ENCODE measurements around the gene VWCE.
"Not testable (repeated sequence)": the region's sequence is repeated elsewhere in the genome, so short reads cannot be mapped to it uniquely, and the experiment has no call there.

VWCE gene

DNA sequence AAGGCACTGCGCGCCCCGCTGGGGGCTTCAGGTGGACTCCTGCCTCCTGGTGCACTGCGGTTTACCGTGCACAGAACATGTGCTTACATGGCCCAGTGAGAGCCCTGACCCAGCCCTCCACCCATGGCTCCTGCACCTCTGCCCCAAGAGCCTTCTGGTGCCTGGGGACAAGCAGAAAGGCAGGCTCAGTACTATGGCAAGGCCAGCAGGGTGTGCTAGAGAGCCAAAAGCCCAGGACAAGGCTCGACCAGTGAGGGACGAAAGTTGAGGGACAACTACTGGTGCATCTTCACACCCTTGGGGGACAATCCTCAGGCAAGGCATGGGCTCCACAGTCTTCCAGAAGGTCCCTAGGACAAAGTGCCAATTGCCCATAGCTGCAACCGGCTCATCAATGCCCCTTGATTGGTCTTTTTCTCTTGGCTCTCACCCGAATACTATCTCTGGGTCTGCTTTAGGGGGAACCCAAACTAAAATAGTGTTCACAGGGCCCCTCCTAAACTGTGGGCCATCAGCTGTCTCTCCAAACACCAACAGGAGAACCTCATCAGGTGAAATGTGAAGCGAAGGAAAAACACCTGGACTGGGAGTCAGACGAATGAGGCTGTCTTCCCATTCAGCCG, 40.6 kb downstream of the VWCE start:
- peak; percentile 20 to 42 (median 35) for DNase-seq (ENCODE audit: low read depth in 3 of 3)

DNA sequence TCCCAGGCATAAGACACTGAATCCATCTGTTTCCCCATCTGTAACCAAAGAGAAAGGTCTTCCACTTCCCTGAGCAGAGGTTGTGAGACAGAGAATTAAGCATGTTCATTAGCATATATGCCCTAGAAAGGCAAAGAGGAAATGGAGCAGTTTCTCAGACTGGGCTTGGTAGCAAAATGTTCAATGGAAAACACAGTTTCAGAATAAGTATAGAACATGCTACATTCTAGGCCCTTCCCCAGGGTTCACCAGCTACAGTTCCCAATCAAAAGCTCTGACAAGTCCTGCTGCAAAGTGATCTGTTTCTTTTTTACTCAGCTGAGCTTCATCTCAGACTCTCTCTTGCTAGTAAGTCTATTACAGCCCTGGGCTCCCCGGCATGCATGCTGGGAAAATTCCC, 42.8 kb downstream of the VWCE start:
- not testable (repeated sequence) for DNase-seq (ENCODE audit: low read depth in 3 of 3)

DNA sequence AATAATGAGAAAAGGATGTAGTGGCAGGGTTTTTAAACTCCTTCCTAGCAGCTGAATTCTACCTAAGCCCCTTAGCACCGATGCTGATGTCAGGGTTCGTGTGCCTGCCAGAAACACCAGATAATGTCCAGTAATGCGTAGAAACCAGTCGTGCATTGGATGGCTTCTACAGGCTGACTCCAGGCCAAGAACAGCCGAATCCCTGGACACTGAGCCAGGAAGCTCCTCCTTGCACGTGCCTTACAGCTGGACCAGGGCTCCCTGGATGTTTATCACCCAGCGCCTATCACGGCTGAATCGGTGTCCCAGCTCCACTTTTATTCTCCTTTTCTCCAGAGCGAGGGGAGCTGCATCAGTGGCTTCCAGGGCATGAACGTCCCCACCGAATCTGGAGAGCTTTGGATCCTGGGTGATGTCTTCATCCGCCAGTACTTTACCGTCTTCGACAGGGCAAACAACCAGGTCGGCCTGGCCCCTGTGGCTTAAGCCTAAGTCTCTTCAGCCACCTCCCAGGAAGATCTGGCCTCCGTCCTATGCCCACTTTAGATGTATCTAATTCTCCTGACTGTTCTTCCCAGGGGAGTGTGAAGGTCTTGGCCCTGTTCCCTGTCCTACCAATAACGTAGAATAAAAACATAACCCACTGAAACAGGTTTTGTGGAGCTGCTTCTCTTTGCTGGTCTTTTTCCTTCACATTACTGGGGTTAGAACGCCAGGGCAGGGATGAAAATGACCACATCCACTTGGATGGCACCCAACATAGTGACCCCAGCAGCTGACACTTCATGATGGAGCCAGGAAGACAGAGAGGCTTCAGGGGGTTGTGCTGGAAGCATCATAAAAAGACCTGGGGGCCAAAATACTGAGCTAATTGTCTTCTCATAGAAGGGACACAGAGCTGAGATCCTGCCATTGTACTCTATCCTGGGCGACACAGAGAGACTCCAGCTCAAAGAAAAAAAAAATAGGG, 44.0 kb downstream of the VWCE start:
- not testable (repeated sequence) for DNase-seq (ENCODE audit: low read depth in 3 of 3)

DNA sequence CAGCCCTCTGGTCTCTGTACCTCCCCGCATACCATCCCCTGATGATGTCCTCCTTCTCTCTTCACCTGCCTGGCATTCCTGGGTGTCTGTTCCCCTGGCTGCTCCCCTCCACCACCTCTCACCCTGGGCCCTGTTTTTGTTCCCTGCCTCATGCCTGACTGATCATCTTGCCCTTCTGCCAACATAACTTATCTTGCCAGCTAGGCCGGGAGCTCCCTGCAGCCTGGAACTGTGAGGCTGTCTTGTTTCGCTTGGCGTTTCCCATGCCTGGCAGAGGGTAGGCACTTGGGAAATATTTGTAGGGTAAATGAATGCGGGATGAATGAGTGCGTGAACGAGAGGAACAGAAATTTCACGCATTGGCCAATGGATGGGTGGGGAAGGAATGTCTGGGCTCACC, 45.9 kb downstream of the VWCE start:
- DNase-seq (ENCODE audit: low read depth in 3 of 3), result not testable (repeated sequence)

DNA sequence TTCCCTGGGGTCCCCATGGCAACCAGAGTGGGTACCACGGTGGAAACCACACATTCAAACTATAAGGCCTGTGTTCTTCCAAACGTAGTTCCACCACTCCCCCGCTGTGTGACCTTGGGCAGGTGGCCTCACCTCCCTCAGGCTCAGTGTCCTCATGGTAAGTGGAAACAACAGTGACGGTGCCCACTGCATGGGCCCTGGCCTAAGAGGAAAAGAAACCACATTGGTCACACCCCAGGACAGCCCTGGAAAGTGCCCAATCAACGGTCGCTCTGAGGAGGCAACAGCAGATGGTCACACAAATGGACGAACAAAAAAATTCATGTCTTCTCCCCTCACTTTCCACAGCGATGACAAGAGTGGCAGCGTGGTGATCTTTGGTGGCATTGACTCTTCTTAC, 47.0 kb downstream of the VWCE start:
- not testable (repeated sequence) for DNase-seq (ENCODE audit: low read depth in 3 of 3)

DNA sequence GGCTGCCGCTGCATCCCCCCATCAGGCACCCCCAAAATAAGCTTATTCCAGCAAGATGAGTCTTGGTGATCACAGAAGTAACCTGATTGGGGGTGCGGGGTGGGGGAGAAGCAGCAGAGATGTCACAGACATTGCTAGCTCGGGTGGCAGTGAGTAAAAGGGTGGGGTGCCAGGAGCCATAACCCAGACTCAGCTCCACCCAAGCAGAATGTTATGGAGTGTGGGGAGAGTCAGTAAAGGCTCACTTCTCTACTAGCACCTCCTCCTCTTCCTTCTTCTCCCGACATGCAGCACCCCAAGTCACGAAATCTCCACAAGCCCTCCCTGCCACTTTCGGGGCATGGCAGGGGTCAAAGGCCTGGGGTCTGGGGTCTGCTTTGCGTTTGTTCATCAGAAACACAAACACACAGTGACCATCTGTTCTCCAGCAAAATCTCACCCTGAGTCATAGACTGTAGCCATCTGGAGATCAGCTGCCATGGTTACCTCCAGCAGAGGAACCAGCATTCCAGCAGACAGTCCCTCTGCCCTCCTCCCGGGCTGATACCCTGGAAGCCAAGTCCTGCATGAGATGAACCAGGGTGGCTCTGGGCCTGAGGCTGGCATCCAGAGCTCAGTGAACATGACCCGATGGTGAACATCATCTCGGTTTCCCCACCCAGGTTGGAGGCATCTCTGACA, 49.7 kb downstream of the VWCE start:
- not testable (repeated sequence) for DNase-seq (ENCODE audit: low read depth in 3 of 3)

DNA sequence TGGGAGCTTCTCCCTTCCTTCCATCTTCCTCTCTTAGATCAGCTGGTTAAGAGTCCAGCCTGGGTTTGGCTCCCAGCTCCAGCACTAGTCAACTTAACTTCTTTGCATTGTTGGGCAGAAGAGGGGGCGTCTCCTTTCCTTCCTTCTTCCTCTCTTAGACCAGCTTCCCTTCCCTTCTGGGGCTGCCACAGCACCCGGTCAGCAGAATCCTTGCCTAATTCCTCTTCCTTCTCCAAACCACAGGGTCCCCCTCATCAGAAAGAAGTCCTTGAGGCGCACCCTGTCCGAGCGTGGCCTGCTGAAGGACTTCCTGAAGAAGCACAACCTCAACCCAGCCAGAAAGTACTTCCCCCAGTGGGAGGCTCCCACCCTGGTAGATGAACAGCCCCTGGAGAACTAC, 53.6 kb downstream of the VWCE start:
- DNase-seq (ENCODE audit: low read depth in 3 of 3), result not testable (repeated sequence)

DNA sequence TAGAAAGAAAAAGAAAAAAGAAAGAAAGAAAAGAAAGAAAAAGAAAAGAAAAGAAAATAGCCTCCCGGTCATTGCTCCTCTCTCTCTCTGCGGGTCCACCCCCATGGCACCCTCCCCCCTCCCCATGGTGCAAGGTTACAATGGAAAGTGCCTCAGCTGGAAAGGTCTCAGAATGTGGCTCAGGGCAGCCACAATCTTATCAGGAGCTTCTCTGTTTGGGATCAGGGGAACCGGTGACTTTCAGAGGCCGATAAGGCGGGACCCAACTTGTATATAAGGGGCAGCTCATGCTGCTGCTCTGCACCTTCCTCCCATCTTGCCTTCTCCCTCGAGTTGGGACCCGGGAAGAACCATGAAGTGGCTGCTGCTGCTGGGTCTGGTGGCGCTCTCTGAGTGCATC, 54.2 kb downstream of the VWCE start, which contains the start of gene PGA5:
PGA5 (plus strand) TSS at position 301 of the 400 bp plus-strand sequence; CDS start at position 353, 52 bp downstream.
- DNase-seq (ENCODE audit: low read depth in 3 of 3), result not testable (repeated sequence)

DNA sequence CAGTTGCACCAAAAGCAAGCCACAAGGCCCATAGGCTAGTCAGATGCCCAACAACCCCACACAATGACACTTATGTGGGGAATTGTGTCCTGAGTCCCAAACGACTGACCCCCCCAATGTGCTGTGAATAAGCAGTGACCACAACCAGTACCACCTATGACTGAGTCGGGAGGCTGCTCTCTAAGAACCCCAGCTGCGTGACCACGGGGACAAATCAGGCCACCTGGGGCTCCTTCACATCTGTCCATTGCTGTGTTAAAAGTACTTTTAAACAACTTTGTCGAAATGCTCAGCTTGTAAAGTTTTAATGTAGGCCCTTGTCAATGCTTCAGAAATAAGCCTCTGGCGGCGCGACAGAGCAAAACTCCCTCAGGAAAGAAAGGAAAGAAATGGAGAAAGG, 54.8 kb downstream of the VWCE start:
- not testable (repeated sequence) for DNase-seq (ENCODE audit: low read depth in 3 of 3)

DNA sequence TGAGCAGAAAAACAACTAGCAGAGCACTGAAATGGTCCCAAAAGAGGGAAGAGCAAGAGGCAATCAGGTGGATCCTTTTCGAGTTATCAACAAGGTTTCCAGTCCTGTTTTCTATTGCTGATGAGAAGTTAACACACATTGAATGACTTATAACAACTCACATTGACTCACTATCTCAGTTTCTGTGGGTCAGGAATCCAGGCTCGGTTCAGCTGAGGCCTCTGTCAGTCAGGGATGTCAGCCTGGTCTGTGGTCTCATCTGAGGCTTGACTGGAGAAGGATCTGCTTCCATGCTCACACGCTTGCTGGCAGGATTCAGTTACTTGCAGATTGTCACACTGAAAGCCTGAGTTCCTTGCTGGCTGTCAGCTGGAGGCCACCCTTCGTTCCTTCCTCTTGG, 58.0 kb downstream of the VWCE start:
- not testable (repeated sequence) for DNase-seq (ENCODE audit: low read depth in 3 of 3)

DNA sequence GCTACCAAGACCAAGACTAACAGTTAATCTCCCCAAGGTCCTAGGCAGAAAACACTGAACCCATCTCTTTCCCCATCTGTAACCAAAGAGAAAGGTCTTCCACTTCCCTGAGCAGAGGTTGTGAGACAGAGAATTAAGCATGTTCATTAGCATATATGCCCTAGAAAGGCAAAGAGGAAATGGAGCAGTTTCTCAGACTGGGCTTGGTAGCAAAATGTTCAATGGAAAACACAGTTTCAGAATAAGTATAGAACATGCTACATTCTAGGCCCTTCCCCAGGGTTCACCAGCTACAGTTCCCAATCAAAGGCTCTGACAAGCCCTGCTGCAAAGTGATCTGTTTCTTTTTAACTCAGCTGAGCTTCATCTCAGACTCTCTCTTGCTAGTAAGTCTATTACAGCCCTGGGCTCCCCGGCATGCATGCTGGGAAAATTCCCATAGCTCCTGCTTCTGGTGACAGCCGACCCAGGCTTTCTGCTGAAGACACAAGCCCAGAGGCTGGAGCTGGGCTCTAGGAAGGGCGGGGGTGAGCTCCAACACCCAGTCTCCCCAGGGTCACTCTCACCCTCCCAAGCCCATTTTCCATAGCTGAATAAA, 62.5 kb downstream of the VWCE start:
- DNase-seq (ENCODE audit: low read depth in 3 of 3), result not testable (repeated sequence)

DNA sequence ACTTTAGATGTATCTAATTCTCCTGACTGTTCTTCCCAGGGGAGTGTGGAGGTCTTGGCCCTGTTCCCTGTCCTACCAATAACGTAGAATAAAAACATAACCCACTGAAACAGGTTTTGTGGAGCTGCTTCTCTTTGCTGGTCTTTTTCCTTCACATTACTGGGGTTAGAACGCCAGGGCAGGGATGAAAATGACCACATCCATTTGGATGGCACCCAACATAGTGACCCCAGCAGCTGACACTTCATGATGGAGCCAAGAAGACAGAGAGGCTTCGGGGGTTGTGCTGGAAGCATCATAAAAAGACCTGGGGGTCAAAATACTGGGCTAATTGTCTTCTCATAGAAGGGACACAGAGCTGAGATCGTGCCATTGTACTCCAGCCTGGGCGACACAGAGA, 63.5 kb downstream of the VWCE start:
- DNase-seq (ENCODE audit: low read depth in 3 of 3), result not testable (repeated sequence)

DNA sequence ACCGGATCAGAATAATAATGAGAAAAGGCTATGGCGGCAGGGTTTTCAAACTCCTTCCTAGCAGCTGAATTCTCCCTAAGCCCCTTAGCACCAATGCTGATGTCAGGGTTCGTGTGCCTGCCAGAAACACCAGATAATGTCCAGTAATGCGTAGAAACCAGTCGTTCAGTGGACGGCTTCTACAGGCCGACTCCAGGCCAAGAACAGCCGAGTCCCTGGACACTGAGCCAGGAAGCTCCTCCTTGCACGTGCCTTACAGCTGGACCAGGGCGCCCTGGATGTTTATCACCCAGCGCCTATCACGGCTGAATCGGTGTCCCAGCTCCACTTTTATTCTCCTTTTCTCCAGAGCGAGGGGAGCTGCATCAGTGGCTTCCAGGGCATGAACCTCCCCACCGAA, 64.1 kb downstream of the VWCE start:
- DNase-seq (ENCODE audit: low read depth in 3 of 3), result not testable (repeated sequence)

DNA sequence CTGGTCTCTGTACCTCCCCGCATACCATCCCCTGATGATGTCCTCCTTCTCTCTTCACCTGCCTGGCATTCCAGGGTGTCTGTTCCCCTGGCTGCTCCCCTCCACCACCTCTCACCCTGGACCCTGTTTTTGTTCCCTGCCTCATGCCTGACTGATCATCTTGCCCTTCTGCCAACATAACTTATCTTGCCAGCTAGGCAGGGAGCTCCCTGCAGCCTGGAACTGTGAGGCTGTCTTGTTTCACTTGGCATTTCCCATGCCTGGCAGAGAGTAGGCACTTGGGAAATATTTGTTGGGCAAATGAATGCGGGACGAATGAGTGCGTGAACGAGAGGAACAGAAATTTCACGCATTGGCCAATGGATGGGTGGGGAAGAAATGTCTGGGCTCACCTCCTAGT, 65.7 kb downstream of the VWCE start:
- not testable (repeated sequence) for DNase-seq (ENCODE audit: low read depth in 3 of 3)

DNA sequence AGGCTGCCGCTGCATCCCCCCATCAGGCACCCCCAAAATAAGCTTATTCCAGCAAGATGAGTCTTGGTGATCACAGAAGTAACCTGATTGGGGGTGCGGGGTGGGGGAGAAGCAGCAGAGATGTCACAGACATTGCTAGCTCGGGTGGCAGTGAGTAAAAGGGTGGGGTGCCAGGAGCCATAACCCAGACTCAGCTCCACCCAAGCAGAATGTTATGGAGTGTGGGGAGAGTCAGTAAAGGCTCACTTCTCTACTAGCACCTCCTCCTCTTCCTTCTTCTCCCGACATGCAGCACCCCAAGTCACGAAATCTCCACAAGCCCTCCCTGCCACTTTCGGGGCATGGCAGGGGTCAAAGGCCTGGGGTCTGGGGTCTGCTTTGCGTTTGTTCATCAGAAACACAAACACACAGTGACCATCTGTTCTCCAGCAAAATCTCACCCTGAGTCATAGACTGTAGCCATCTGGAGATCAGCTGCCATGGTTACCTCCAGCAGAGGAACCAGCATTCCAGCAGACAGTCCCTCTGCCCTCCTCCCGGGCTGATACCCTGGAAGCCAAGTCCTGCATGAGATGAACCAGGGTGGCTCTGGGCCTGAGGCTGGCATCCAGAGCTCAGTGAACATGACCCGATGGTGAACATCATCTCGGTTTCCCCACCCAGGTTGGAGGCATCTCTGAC, 68.5 kb downstream of the VWCE start:
- not testable (repeated sequence) for DNase-seq (ENCODE audit: low read depth in 3 of 3)

DNA sequence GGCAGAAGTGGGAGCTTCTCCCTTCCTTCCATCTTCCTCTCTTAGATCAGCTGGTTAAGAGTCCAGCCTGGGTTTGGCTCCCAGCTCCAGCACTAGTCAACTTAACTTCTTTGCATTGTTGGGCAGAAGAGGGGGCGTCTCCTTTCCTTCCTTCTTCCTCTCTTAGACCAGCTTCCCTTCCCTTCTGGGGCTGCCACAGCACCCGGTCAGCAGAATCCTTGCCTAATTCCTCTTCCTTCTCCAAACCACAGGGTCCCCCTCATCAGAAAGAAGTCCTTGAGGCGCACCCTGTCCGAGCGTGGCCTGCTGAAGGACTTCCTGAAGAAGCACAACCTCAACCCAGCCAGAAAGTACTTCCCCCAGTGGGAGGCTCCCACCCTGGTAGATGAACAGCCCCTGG, 72.4 kb downstream of the VWCE start:
- not testable (repeated sequence) for DNase-seq (ENCODE audit: low read depth in 3 of 3)

DNA sequence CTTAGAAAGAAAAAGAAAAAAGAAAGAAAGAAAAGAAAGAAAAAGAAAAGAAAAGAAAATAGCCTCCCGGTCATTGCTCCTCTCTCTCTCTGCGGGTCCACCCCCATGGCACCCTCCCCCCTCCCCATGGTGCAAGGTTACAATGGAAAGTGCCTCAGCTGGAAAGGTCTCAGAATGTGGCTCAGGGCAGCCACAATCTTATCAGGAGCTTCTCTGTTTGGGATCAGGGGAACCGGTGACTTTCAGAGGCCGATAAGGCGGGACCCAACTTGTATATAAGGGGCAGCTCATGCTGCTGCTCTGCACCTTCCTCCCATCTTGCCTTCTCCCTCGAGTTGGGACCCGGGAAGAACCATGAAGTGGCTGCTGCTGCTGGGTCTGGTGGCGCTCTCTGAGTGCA, 73.1 kb downstream of the VWCE start, which contains the start of gene PGA4:
PGA4 (plus strand) TSS at position 301 of the 400 bp plus-strand sequence; CDS start at position 355, 54 bp downstream.
- not testable (repeated sequence) for DNase-seq (ENCODE audit: low read depth in 3 of 3)

DNA sequence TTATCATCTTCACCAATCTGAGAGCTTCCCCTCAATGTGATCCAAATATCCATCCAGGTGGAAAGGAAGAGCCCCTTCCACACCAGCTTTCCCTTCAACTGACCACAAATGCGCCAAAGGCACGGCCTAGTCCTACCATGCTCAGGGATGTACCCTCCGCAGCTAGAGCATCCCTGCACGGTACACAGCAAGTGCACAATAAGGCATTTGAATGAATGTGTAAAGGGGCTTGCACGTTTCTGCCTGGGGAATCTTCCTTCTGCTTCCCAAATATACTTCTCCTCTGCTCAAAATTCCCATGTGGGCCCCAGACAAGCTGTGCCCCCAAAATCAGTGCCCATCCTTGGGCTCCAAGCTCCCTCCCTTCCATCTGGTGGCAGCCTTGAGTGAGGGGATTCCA, 76.1 kb downstream of the VWCE start:
- DNase-seq (ENCODE audit: low read depth in 3 of 3), result not testable (repeated sequence)

DNA sequence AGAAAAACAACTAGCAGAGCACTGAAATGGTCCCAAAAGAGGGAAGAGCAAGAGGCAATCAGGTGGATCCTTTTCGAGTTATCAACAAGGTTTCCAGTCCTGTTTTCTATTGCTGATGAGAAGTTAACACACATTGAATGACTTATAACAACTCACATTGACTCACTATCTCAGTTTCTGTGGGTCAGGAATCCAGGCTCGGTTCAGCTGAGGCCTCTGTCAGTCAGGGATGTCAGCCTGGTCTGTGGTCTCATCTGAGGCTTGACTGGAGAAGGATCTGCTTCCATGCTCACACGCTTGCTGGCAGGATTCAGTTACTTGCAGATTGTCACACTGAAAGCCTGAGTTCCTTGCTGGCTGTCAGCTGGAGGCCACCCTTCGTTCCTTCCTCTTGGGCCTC, 76.8 kb downstream of the VWCE start:
- DNase-seq (ENCODE audit: low read depth in 3 of 3), result not testable (repeated sequence)

DNA sequence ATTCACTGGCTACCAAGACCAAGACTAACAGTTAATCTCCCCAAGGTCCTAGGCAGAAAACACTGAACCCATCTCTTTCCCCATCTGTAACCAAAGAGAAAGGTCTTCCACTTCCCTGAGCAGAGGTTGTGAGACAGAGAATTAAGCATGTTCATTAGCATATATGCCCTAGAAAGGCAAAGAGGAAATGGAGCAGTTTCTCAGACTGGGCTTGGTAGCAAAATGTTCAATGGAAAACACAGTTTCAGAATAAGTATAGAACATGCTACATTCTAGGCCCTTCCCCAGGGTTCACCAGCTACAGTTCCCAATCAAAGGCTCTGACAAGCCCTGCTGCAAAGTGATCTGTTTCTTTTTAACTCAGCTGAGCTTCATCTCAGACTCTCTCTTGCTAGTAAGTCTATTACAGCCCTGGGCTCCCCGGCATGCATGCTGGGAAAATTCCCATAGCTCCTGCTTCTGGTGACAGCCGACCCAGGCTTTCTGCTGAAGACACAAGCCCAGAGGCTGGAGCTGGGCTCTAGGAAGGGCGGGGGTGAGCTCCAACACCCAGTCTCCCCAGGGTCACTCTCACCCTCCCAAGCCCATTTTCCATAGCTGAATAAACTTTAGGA, 81.3 kb downstream of the VWCE start:
- DNase-seq (ENCODE audit: low read depth in 3 of 3), result not testable (repeated sequence)

DNA sequence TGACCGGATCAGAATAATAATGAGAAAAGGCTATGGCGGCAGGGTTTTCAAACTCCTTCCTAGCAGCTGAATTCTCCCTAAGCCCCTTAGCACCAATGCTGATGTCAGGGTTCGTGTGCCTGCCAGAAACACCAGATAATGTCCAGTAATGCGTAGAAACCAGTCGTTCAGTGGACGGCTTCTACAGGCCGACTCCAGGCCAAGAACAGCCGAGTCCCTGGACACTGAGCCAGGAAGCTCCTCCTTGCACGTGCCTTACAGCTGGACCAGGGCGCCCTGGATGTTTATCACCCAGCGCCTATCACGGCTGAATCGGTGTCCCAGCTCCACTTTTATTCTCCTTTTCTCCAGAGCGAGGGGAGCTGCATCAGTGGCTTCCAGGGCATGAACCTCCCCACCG, 82.9 kb downstream of the VWCE start:
- DNase-seq (ENCODE audit: low read depth in 3 of 3), result not testable (repeated sequence)
